GM12873 (cell line): ENCODE data around the gene SBF1.

Source experiments
- TF ChIP-seq, protein P1 (sequence below): IDR thresholded peaks from 2 replicates; pipeline ENCODE4 v1.5.1; 2012; ENCODE audit warnings: low read depth, mild to moderate bottlenecking, moderate library complexity, low read length, control low read depth; ENCODE audit not compliant: insufficient read depth; ENCODE audit errors: missing control alignments

SBF1 gene

GRCh38 chr22:50474710-50475651, at the start of gene SBF1:
Gene SBF1, minus strand, starts transcription at chr22:50475035. Its CDS starts 195 bp downstream, at chr22:50474840.
- TF ChIP-seq, protein P1, sequence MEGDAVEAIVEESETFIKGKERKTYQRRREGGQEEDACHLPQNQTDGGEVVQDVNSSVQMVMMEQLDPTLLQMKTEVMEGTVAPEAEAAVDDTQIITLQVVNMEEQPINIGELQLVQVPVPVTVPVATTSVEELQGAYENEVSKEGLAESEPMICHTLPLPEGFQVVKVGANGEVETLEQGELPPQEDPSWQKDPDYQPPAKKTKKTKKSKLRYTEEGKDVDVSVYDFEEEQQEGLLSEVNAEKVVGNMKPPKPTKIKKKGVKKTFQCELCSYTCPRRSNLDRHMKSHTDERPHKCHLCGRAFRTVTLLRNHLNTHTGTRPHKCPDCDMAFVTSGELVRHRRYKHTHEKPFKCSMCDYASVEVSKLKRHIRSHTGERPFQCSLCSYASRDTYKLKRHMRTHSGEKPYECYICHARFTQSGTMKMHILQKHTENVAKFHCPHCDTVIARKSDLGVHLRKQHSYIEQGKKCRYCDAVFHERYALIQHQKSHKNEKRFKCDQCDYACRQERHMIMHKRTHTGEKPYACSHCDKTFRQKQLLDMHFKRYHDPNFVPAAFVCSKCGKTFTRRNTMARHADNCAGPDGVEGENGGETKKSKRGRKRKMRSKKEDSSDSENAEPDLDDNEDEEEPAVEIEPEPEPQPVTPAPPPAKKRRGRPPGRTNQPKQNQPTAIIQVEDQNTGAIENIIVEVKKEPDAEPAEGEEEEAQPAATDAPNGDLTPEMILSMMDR = no peak

DNA sequence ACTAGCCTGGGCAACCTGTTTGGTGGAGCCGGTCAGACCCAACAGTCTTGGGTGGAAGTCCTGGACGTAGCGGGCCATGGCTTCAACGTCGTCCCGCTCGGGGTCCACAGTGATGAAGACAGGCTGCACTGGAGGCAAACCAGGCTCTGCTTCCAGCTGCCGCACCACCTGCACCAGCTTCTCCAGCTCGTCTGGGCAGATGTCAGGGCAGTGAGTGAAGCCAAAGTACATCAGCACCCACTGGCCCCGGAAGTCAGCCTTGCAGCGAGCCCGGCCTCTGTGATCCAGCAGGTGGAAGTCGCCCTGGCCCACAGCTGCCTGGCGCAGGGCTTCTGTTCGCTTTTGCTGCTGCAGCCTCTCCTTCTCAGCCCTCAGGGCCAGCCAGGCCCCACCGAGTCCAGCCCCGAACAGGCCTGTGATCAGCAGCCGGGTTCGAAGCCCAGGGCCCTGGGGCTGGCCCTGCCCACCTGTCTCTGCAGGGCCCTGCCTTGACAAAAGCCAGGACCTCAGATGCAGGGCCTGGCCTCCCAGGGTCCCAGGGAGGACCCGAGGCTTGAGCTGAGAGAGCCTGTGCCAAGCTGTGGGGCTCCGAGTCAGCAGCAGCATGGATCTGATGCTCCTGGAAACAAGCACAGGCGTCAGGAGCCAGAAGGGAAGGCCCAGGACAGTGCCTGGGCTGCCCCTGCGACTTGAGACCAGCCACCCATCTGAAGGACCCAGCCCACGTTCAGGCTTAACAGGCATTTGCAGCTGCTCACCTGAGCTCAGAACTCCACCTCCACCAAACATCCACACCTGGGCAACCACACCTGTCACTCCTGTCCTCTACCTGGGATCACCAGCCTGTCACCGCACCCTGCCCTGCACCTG, 49.2 kb upstream of the SBF1 start:
- TF ChIP-seq, protein P1 = no peak

GRCh38 chr22:50523458-50523805, 48.6 kb upstream of the SBF1 start:
- TF ChIP-seq, protein P1 = no peak

DNA sequence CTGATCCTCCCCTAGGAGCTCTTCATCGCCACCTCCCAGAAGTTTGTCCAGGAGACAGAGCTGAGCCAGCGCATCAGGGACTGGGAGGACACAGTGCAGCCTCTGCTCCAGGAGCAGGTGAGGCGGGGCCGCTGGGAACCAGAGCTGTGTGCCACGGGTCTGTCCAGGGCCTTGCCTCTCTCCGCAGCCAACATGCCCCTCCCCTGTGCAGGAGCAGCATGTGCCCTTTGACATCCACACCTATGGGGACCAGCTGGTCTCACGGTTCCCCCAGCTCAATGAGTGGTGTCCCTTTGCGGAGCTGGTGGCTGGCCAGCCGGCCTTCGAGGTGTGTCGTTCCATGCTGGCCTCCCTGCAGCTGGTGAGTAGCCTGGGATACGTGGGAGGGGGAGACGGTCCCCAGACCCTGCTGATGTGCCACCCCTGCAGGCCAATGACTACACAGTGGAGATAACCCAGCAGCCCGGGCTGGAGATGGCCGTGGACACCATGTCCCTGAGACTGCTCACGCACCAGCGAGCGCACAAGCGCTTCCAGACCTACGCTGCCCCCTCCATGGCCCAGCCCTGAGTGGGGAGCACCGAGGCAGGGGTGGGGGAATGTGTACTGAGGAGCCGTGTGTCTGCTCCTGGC, 48.1 kb upstream of the SBF1 start:
- TF ChIP-seq, protein P1 = no peak

- TF ChIP-seq, protein P1 = no peak
Observed at GRCh38 chr22:50522208-50522805, 47.5 kb upstream of the SBF1 start.

DNA sequence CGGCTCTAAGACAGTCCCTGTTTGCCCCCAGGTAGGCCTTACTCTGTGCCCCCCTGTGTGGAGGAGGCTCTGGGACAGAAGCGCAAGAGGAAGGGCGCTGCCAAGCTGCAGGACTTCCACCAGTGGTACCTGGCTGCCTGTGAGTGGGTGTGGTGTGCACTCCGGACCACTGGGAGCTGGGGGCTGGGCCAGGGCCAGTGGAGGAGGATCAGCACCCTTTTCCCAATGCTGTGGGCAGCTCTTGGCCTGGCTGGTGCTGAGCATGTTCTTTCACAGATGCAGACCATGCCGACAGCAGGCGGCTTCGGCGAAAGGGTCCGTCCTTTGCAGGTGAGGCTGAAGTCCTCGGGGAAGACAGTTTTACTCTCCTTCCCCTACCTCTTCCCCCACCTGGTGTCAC, 46.9 kb upstream of the SBF1 start:
- TF ChIP-seq, protein P1 = no peak
